NCI-H82 (cell line): ENCODE data around the gene CARD16.
A peak's percentile ranks its signal among the peaks of the same experiment; 100 is the strongest.
"Not testable (repeated sequence)": the region's sequence is repeated elsewhere in the genome, so short reads cannot be mapped to it uniquely, and the experiment has no call there.

Experiments used
- DNase-seq: peaks from one replicate; lab custom pipeline; 2025; lab: John Stamatoyannopoulos, UW

Gene CARD16

GRCh38 chr11:105049481-105049880 lies 4.3 kb upstream of the CARD16 start:
- DNase-seq, result no peak

- DNase-seq, result no peak
Measured at GRCh38 chr11:105046898-105047579, 1.9 kb upstream of the CARD16 start.

DNA sequence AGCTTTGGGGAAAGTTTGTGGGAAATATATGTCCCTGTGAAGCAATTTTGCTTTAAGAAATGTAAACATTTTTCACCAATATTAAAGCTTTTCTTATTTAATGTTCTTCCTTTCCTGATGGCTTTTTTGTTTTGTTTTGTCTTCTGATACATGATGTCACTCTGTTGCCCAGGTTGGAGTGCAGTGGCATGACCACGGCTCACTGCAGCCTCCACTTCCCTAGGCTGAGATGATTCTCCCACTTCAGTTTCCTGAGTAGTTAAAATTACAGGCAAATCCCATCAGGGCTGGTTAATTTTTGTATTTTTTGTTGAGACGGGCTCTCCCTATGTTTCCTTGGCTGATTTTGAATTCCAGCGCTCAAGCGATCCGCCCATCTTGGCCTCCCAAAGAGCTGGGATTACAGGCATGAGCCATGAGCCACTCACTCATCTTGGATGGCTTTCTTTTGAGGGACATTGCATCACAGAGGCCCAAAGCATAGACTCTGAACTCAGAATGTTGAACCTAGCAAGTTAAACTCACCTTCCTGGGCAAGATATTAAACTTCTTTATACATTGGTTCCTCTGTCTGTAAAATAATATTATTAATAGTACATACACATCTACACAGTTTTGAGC lies 651 bp upstream of the CARD16 start:
- no peak for DNase-seq

DNA sequence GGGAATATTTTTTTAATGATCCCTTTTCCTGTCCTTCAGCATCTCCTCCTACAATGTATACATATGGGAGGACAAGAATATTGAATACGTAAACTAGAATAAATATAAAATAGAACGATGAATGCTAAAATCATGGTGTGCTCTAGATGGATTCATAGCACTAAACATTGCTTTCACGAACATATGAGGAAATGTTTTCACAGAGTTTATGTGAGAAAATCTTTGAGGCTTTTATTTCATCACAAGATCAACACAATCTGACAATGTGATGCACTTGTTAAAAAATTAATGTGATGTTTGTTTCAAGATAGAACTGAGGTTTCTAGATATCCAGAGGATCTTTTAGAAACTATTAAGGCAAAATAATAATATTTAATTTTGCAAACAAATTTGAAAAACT lies 3.0 kb downstream of the CARD16 start:
- DNase-seq, result no peak

GRCh38 chr11:105040703-105041102 lies 4.4 kb downstream of the CARD16 start:
- no peak for DNase-seq

GRCh38 chr11:105034813-105035620 lies 10.1 kb downstream of the CARD16 start, which contains the start of gene CASP1:
CASP1 (minus strand) TSS chr11:105035144; CDS start chr11:105035113, 31 bp downstream.
- no peak for DNase-seq

GRCh38 chr11:105034388-105034787 lies 10.7 kb downstream of the CARD16 start:
- not testable (repeated sequence) for DNase-seq

DNA sequence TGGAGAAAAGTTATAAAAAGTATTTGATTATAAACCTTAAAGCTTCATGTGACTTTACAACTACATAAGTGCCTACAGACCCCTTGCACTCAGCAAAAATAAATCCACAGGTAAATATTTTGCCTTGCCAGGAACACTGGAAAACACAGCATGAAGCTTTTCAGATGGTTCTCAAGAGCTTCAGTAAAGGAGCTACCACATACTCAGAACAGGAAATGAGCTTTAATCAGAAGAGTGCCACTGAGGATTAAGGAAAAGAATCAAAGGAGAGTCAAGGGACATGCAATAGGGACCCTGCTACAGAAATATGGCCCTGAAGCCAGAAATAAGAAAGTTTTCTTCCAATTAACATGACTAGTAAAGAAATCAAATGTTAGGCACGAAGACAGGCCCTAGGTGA lies 11.4 kb downstream of the CARD16 start:
- no peak for DNase-seq

GRCh38 chr11:105033343-105033742 lies 11.8 kb downstream of the CARD16 start:
- DNase-seq, result no peak

DNA sequence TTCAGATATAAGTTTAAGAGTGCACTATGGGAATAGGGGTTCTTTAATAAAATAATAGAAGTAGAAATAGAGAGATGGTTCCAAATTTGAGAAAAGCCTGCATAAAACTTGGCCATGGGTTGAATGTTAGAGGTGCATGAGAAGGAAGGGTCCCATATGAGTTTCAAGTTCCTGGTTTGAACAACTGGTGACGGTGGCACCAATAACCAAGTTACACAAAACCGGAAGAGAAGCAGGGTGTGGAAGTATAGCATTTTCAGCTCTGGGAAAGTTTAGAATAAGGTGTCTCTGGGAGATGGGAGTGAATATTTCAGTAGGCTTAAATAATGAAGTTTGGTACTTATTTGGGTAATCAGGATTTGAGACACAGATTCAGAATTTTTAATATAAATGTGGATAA lies 12.6 kb downstream of the CARD16 start:
- DNase-seq, result no peak

GRCh38 chr11:105027678-105028077 lies 17.5 kb downstream of the CARD16 start:
- DNase-seq, result no peak

DNA sequence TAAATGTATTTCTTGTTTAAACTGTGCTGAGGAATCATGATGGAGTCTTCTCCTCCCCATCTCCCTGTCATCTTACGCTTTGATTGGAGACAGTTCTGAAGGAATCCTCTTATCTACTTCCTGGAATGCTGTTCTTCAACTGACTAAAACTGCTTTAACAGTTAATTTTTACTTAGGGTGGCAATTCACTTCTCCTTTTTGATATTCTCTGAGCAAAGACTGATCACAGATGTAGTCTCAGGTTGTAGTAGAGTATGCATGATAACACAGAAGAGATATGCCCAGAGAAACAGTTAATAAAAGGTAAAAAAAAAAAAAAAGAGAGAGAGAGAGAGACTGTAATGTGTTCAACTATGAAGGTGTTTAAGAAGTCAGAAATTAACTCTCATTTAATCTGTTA lies 20.7 kb downstream of the CARD16 start:
- no peak for DNase-seq

DNA sequence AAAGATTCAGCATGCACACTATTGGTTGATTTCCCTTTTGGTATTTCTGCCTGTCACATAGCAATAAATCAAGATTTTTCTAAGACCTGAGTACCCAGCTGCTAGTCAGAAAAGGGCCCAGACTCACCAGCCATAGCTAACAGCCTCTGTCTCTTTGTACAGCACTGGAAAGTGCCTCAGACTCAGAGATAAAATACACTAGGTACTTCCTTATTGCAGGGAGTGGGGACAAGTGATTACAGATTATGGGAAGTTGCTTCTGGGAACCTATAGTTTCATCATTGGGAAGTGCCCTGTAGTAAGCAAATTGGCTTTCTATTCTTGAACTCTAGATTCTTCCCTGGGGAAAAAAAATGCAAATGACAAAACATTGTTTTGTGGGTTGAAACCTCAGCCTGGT lies 22.1 kb downstream of the CARD16 start, which contains the start of gene CASP5:
Gene CASP5, minus strand, starts transcription at position 166 of the 400 bp plus-strand sequence. Its CDS starts 32 bp downstream, at position 134.
- DNase-seq, result no peak

GRCh38 chr11:105022527-105022926 lies 22.6 kb downstream of the CARD16 start:
- no peak for DNase-seq

- no peak for DNase-seq
Measured at GRCh38 chr11:105007463-105007862, 37.7 kb downstream of the CARD16 start.

GRCh38 chr11:105005451-105005845 lies 39.7 kb downstream of the CARD16 start:
- no peak for DNase-seq

- DNase-seq, result no peak
Measured at GRCh38 chr11:105004021-105004420, 41.1 kb downstream of the CARD16 start.

- no peak for DNase-seq
Measured at GRCh38 chr11:105003151-105003550, 42.0 kb downstream of the CARD16 start.

DNA sequence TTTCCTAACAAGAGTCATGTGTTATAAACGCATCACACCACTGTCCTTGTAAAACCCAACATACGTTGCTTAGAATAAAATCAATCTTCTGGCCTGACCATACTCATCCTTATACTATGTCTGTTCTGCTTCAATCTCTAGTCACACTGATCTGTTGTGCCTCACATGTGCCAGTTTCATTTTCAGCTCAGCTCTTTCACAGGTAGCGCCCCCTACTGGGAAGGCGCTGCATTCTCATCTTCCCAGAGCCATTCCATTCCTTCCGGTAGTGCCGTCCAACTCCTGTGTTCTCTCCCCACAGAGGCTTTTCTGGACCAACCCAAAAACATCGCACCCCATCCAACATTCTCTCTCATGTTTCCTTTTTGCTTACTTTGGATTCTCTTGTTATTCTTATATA lies 44.3 kb downstream of the CARD16 start:
- peak; percentile 7 for DNase-seq

DNA sequence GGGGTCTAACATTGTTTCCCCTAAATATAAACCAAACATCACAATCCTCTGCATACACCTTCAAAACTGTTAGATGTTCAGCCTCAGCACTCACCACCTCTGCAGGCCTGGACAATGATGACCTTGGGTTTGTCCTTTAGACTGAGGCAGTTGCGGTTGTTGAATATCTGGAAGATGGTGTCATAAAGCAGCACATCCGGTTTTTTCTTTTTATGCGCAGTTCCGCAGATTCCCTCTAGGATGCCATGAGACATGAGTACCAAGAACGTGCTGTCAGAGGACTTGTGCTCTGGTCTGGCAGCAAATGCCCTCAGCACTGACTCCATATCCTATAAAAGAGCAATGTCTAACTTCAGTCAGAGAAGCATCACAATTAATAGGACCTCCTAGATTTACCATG lies 45.0 kb downstream of the CARD16 start:
- DNase-seq, result peak; percentile 12

DNA sequence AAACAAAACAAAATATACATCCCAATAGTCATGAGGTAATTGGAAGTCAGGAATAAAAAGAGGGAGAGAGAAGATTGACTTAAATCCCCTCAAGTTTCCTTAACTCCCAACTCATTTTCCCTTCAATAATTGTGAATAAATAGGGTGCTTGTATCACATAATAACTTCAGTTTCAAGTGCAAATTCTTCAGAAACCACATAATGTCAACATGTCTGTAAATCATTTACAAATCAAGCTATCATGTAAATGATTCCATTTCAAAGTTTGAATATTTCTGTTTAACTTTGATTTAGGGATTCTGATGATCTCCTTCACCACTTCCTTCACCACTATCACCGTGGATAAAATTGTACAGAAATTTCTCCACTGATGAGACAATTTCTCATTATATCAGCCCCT lies 45.4 kb downstream of the CARD16 start:
- DNase-seq, result no peak

GRCh38 chr11:104997288-104997687 lies 47.8 kb downstream of the CARD16 start:
- DNase-seq, result no peak

DNA sequence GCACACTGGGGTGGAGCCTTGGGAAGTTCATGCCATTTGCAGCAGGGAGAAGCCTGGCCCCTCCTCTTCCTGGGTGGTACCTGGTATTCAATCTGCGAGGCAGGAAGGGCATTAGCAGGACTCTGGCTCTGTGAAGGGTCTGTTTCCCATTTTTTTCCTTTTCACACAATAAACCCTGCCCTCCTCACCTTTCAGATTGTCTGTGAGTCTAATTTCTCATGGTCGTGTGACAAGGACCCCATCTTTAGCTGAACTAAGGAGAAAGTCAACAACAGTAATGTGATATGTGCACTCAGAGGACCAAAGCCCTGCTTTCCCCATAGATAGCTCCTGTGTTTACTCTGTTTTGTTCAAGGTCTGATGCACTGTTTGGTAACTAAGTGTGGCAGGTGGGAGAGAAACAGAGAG lies 50.1 kb downstream of the CARD16 start:
- no peak for DNase-seq
